GM20000 (cell line): ENCODE measurements around the gene COL11A2.

ENCODE experiments used
- DNase-seq: peaks from one replicate; pipeline ENCODE4 v3.0.0; 2012; ENCODE audit warnings: low spot score
- TF ChIP-seq, protein P1 (sequence below): IDR thresholded peaks from 2 replicates; pipeline ENCODE4 v1.5.1; 2012; ENCODE audit warnings: mild to moderate bottlenecking, control low read depth; ENCODE audit errors: extremely low read depth, missing control alignments

COL11A2 gene

DNA sequence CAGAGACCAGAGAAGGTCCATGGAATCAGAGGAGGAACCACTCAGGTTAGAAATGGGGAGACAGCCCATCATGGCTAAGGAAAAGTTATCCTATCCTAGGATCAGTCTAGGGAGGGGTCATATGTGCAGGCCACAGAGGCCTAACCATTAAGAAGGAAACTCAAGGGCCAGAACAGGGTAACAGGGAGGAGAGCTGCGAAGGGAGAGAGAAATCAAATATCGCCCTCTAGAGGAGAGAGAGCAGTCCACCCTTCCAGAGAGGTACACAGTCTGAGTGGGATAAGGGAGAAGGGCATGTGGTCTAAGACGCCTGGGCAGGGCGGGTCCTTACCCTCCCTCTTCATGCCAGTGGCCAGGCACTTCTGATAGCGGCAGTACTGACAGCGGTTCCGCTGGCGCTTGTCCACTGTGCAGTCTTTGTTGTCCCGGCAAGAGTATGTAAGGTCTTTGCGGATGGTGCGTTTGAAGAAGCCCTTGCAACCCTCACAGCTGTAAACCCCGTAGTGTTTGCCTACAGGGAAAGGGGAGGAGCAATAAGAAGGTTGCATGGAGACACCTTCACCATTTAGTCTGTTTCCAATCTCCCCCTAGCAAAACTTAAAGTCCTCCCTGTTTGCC, 5.3 kb upstream of the COL11A2 start:
- TF ChIP-seq, protein P1, sequence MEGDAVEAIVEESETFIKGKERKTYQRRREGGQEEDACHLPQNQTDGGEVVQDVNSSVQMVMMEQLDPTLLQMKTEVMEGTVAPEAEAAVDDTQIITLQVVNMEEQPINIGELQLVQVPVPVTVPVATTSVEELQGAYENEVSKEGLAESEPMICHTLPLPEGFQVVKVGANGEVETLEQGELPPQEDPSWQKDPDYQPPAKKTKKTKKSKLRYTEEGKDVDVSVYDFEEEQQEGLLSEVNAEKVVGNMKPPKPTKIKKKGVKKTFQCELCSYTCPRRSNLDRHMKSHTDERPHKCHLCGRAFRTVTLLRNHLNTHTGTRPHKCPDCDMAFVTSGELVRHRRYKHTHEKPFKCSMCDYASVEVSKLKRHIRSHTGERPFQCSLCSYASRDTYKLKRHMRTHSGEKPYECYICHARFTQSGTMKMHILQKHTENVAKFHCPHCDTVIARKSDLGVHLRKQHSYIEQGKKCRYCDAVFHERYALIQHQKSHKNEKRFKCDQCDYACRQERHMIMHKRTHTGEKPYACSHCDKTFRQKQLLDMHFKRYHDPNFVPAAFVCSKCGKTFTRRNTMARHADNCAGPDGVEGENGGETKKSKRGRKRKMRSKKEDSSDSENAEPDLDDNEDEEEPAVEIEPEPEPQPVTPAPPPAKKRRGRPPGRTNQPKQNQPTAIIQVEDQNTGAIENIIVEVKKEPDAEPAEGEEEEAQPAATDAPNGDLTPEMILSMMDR = peak; percentile 65
- DNase-seq = peak; percentile 83

DNA sequence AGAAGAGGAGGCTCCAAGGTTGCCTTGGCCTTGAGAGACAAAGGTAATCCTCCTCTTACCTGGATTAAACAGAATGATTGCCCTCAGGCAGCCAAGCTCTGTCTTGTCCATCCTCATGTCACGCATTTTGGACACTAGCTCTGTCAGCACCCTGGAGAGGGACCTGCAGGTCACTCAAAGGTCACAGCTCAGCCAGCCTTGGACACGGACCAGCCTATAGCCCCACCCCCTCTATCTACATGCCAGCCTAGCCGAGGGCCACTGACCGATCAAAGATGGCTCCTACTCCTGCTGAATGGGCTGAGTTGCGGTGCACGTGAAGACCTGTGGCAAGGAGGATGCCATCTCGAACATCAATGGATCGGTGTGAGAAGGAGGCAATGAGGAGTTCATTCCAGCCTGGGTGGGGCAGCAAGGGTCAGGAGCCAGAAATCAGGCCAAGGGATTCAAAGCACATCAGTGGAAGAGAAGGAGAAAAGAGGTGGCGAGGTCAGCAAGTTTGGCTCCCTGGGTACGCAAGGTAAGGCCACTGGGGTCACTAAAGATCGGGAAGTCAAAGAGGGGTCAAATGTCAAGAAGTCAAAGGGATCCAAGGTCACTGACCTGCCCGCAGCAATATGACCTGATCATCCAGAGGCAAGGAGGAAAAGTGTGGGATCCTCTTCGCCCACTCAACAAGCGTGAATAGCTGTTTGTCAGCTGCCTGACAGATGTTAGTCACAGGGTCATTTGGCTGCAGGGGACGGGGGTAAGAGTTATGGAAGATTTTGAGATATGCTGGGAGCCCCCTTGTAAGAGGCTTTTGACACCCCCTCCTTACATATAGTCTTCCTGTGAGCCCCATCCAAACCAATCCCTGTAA, 3.3 kb upstream of the COL11A2 start:
- TF ChIP-seq, protein P1 = no peak
- no peak for DNase-seq

DNA sequence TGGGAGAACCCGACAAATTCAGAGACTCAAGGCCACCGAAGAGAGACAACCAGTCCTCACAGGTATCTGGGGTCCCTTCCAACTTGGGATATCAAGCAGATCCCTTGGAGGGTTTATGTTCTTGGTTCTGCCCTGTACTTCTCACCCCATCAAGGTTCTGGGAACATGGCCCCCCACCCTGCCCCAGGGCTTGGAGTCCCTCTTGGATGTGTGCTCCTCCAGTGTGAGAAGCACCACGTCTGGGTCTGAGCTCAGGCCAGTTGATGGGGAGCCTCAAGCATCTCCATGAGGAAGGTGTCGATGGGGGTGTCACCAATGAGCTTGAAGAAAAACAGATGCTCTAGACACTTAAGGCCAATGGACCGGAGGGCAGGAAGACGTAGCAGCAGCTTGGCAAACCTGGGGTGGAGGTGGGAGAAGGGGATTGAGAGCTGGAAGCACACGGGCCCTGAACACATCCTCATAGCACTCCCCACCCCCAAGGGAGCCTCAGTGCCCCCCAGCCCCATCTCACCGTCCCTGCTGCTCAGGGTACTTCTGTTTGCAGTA, 2.2 kb upstream of the COL11A2 start:
- no peak for DNase-seq
- TF ChIP-seq, protein P1 = no peak

- TF ChIP-seq, protein P1 = no peak
- no peak for DNase-seq
These were observed 1.4 kb upstream of the COL11A2 start for GRCh38 chr6:33193619-33194018.

GRCh38 chr6:33192671-33193602, 670 bp upstream of the COL11A2 start:
- TF ChIP-seq, protein P1 = no peak
- peak; percentile 56 for DNase-seq

- DNase-seq = no peak
- TF ChIP-seq, protein P1 = no peak
These were observed 723 bp downstream of the COL11A2 start for GRCh38 chr6:33191383-33192104.
